Suppressor macrophage treated with lipopolysaccharide for 1 hour (primary cell): ENCODE data around the gene ENKUR.
A peak's percentile ranks its signal among the peaks of the same experiment; 100 is the strongest.
"Not testable (repeated sequence)": the region's sequence is repeated elsewhere in the genome, so short reads cannot be mapped to it uniquely, and the experiment has no call there.

Source experiments
- DNase-seq, 3 donors: peaks; one replicate each; pipeline ENCODE4 v3.0.0-alpha.2; 2020 to 2022

Gene ENKUR

DNA sequence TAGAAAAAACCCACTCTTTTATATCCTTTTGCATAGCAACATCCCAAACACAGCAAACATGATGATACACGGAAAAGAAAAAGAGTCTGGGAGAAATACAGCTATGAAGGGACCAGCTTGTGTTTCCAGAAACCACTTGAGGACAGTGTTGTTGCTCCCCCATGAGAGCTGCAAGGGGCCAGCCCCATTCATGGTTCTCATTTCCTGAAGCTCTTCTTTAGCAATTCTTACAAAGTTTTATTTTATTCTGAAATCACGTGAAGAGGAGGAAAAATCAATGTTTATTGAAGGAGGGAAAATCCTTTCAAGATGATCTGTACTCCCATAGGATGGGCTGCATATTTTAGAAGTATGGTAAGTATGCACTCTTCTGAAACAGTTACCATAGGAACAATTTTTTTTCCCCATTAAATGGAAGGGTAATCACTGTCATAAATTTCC, 46.1 kb downstream of the ENKUR start:
- DNase-seq, result no peak

DNA sequence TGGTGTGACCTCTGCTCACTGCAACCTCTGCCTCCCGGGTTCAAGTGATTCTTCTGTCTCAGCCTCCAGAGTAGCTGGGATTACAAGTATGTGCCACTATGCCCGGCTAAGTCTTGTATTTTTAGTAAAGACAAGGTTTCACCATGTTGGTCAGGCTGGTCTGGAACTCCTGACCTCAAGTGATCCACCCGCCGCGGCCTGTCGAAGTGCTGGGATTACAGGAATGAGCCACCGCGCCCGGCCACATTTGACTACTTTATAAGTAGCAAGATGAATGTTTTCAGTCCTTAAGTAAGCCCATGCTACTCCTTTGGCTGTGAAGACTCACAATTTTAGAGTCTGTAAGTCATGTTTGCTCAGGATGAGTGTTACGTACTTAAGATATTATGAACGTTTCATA, 47.0 kb downstream of the ENKUR start:
- not testable (repeated sequence) for DNase-seq

DNA sequence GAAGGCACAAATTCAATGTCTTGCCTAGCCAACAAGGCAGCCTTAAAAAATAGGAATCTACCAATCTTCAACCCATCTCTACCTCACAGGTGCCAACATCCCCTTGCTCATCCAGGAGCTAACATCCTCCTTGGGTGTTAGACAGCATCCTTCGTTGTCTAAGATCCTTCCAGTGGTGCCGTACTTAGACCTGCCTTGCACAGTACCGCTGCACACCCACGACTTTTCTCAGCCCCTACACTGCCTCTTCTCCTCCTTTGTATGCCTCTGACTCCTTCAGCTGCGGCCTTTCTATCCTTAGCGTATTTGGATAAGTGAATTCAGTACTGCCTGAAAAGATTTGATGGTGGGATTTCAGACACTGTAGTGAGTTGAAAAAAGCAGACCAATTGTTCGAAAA, 47.6 kb downstream of the ENKUR start:
- no peak for DNase-seq

DNA sequence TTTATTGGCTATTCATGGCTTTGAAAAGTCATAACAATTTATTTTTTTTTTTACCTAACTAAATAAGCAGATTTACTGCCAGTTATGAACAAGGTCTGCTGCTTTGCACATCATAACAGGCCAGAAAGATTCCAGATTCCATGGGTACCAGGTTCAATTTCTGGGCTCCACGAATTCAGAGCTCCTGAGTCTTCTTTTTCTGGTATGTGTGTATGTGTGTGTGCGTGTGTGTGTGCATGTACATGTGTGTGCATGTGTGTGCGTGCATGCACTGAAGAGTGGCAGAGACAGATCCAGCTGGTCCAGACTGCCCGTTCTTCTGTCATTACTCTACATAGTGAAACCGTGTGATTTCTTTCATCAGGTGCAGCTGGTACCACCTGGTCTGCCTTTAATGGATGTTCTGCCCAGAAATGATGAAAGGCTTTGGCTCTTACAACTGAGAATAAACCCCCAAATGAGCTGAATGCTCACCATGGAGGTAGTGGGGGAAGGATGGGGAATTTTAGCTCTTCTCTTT, 48.9 kb downstream of the ENKUR start:
- DNase-seq, result no peak

DNA sequence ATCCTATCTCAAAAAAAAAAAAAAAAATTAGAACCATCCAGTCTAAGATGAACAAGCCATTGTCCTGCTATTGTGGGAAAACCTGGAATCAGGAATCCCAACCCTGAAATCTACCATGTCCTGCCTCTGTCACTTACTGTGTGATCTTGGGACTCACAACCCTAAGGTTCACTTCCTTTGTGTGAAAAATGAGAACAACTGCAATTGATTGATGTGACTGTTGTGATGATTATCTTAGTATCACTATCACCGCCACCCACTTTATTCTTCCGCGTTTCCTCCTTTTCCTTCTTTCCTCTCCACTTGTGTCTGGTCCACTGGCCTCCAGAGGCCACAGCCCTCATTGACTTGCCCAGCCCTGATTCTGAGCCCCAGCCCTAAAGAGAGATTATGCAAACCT, 50.9 kb downstream of the ENKUR start:
- DNase-seq, result no peak

DNA sequence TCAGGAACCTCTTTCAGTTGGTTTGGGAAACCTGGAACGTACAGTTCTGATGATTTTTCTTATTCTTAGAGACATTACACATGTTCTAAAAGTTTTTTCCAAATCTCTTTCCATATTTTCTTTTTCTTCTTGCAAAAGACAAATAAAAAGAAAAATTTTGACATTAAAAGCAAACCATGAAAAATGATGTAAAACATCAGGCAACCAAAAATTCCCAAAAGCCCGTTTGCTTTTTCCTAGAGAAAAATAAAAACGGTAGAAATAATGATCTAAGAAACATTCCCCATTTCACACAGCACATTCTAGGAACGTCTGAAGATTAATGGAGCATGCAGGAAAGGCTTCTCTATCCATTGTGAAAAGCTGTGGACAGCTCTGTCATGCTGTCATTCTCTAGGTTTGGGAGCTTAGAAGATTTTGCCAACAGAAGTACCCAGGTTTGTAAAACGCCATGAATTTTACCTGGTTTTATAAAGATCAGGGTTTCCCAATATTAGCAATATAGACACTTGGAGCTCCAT, 52.4 kb downstream of the ENKUR start:
- no peak for DNase-seq

DNA sequence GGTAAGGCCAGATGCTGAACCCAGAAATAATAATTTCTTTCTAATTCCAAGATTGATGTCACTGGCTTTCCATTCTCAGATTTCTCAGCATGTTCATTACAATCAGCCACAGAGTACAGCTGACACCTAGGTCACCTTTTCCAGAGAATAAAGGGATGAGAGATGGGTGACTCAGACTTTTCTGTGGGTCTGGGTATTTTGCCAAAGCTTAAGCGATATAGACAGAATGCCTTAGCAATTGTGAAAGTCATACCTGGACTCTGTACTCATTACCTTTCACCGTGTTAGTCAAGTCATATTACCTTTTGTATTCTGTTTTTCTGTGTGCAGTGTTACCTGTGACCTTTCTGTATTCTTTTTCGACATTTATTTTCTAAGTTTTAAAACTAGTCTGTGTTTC, 53.0 kb downstream of the ENKUR start:
- no peak for DNase-seq

DNA sequence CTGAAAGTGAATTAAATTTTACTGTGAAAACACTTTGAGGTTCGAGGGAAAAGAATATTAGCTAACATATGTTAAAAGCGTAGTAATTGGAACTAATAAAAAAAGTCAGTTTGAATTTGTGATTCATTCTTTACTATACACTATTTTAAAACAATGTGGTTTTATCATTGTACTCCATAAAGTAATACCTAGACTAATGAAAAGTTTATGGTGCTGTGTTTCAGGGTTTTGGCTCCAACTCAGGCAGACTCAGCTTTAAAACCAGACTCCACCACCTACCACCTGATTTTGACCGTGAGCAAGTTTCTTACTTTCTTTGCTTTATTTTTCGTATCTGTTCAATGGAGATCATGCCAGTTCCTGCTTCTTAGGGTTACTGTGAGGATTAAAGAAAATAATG, 54.4 kb downstream of the ENKUR start:
- DNase-seq, result no peak

DNA sequence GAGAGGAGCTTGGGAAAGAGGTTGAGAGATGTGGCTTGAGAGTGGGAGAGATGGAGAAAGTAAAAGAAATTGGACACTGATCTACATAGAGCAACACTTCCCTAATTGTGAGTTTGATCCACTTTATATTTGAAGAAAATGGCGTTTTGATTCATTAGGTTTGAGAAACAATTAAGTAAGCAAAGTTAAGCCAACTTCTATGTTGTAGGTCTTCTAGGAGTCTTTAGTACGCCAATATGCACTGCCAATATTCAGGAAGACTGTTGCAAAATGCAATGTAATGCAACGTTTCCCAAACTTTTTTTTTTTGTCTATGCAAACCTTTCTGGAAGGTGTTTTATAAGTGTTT, 56.6 kb downstream of the ENKUR start:
- DNase-seq, result no peak

DNA sequence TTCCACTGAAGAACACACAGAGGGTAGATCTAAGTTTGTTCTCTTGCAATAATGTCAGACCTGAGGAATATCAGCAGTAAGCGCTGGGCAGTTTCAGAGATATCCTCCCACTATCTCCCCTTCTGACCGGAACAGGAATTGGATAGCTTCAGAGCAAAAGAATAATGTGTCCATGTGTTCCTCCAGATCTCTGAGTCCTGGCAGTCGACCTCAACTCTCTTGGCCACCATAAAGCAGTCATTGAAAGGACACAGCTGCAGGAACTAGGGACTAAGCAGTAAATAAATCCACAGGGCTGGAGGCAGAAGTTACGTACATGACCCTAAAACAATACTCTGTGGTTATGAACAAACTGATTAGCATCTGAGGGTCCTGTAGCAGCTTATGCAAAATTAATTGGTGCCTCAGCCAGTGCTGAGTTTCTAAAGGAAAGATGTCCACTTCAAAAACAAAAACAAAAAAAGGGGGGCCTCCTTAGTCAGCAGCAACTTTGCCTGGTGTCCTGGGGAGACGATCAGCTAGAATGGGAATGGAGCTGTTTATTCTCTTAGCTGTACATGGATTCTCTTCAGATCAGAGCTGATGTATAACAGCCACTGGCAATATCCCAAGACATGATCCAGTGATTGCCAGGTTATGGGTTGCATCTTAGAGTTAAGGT, 57.1 kb downstream of the ENKUR start:
- DNase-seq, result no peak

DNA sequence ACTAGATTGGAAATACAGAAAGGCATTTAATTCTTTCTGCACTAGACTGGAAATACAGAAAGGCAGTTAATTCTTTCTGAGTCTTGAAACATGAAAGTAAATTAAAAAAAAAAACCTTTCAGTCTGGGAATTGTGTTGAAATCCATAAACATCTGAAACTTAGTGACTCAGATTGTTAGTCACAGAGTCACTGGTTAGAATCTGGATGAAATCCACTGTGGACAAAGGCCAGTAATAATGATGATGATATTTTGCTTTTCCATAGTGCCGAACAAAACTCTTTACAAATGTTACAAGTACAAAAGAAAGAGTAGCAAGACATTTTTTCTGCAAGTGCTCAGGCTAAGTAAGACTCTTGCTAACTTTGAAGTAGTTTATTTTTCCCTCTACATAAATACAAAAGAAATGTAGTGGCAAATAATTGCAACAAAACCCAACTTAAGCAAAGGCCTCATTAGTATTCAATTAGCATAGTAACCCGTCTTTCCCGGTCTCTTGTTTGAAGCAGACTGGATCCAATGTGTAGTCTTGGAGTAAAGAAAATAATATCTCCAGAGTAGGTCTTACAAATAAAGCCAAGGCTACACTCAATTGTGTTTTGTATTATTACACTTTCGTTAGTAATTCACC, 57.8 kb downstream of the ENKUR start:
- peak; percentile 27 to 72 (median 66) for DNase-seq

DNA sequence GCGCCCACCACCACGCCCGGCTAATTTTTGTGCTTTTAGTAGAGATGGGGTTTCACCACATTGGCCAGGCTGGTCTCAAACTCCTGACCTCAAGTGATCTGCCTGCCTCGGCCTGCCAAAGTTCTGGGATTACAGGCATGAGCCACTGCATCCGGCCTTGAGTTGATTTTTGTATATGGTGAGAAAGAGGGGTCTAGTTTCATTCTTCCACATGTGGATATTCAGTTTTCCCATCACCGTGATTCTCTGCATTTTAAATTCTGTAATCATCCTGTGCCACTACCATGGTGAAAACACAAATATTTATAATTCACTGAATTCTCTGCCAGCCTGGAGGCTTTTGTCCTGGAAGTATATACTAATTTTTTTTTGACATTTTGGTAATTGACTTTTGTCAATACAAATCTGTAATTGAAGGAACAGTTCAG, 58.3 kb downstream of the ENKUR start:
- not testable (repeated sequence) for DNase-seq

DNA sequence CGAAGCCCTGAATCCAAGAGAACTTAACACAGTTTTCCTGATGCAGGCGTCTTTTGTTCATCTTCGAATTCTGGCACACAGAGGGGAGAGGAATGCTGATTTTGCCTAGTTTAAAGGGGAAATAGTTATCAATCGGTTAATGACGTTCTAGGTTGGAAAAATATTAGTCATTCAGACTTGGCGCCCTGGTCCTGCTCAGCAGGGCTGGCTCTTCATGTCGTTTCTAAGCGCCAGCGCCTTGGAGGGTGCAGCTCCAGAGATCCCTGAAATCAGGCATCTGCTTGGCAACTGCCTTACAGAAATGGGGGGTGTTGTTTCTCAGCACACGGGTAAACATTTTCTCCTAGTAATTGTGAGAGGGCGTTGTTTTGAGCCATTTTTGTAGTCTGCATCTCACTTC, 62.3 kb downstream of the ENKUR start:
- no peak for DNase-seq

DNA sequence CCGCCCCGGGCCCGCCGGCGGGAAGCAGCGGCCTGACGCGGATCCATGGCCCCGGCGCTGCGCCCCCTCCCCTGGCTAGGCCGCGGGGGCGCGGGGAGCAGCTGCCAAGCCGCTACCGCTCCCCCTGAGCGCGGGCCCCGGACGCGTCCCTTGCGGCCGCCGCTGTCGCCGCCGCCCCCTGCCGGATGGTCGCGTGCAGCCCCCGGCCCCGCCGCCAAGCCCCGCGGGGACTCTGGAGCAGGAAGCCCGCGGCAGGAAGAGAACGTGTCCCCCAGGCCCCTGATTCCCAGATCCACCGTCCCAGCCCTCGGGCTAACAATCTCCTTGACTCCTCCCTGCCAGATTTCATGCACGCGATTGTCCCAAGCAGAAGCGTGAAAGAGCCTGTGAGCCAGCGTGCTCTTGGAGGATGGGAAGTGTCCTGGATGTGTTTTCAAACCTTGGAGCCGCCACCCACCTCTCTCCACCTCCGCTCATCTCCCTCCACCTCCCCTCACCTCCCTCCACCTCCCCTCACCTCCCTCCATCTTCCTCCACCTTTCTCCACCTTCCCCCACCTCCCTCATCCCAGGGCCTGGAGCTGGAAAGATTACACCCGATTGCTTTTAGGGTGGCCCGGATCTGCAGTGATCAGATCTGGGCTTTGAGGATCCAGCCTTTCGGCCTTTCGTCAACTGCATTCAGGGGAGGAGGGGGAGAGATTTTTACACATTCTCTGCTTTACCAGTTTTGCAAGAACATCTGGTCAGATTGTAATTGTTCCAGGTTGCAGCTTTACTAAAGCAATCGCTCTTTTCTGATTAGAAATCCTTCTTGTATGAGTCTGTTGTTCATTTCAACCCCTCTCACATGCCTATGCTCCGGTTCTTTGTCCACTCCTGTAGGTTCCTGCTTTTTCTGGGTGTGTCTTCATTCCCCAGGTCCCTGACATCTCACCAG, 63.0 kb downstream of the ENKUR start:
- DNase-seq, result peak in 2 of 3 donors; percentile 30 to 56

DNA sequence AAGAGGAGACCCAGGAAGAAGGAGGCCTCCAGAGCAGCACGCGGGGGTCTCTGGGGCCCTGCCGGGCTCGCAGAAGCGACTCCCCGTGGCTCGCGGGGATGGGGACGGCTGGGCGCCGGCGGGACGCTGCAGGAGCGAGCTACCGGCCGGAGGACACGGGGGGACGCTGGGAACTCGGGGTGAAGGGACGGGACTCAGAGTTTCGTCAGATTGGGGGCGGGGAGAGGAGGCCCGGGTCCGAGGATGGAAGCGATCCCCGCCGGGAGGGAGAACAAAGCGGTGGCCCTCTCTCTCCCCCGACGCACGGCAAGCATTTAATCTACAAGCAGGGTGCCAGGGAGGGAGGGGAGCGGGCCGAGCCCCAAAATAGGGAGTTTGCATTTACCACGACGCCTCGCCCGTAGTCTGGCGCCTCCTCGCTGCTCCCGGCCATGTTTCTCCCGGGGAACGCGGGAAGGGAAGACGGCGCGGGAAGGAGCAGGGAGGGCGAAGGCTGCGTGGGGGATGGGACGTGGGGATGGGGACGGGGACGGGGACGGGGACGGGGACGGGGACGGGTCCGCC, 63.7 kb downstream of the ENKUR start, which contains the start of gene PRTFDC1:
Gene PRTFDC1, minus strand, starts transcription at position 464 of the 564 bp plus-strand sequence. Its CDS starts 31 bp downstream, at position 433.
- DNase-seq, result peak in 2 of 3 donors; percentile 16 to 38

DNA sequence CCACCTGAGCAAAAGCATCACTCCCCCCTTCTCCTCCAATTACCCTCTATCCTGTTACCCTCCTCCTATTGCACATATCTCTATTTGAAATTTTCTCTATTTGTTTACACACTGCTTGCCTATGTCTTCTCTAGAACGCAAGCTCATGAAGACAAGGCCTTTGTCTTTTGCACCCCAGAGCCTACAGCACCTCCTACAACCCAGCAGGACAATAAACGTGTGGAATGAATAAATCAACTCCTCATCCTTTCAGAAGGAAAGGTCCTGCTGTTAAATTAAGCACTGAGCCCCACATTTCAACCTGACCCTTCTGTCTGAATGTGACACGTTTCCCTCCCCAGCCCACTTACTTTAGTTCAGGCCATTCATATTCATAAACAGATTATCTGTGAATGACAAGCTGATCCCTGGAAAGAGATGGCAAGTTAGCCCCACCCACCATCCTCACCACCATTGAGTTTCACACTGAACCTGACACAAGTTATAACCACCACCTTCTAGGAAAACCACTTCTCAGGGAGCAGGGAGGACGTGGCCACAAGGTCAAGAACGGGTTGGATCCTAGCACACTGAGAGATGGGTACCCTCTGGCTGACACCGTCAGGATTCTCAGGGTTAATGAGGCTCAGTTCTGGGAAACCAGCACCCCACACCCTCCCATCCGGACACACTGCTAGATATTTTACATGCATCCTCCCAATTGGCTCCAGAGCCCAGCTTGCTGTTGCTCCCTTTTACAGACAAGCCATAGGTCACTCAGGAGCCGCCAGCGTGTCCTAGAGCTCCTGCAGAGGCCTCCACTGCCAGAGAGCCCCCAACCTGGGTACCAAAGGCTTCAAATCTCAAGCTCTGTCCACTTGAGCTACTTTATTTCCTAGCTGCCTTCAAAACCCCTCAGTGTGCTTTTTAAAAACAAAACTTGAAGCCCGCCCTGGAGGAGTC, 64.5 kb downstream of the ENKUR start:
- no peak for DNase-seq

DNA sequence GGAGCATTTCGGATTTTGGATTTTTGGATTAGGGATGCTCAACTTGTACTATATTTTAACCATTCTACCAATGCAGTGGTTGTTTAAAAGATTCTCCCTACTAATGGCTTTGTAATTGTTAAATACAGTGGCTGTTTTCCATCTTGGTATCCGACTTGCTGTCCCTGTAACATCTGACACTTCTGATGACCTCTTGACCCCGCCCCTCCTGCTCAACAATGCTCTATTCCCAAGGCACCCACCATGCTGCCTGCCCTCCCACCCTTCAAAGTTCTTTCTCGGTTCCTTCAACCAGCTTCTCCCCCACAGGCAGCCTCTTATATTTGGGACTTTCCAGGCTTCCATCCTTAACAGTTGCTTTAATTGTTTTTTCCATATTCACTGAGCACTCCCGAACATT, 65.5 kb downstream of the ENKUR start:
- no peak for DNase-seq

DNA sequence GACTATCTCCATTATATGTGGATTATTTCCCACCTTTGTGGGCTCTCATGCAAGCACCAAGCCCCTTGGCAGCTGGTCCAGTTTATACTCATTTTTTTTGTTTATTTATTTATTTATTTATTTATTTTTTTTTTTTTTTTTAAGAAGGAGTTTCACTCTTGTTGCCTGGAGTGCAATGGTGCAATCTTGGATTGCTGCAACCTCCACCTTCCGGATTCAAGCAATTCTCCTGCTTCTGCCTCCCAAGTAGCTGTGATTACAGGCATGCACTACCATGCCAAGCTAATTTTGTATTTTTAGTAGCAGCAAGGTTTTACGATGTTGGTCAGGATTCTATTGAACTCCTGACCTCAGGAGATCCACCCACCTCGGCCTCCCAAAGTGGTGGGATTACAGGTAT, 66.3 kb downstream of the ENKUR start:
- no peak for DNase-seq

DNA sequence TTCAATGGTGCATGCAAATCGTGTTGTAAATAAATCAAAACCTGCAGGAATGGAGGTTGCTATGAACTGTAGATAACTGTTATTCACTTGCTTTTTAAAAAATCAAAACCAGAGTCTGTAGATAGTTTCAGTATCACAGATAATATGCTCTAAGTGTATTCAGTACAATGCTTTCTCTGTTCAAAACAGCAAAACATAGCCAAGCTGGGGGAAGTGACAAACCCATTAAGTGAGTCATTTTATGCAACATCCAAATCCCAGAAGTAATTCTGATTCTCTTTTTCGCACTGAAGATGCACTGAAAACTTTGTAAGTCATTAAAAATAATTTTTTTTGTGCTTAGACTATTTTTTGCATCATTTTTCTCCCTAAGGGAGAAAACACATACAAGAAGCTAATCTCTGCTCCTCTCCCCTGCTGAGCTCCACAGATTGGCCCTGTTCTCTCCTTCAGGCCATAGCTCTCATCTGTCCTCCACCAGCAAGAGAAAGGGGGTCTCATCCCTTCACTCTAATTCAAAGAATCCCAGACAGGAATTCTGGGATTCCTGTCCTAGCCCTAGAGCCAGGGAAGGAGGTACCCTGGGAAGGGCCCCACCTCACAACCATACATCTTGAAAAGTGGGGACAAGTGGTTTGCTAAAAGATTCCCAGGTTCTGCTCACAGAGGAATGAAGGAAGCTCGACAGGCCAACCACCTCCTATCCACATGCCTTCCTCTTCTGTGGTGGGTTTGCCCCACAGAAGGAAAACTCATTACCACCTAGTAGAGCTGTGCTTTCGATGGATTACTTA, 68.5 kb downstream of the ENKUR start:
- DNase-seq, result peak; percentile 19 to 43 (median 38)

DNA sequence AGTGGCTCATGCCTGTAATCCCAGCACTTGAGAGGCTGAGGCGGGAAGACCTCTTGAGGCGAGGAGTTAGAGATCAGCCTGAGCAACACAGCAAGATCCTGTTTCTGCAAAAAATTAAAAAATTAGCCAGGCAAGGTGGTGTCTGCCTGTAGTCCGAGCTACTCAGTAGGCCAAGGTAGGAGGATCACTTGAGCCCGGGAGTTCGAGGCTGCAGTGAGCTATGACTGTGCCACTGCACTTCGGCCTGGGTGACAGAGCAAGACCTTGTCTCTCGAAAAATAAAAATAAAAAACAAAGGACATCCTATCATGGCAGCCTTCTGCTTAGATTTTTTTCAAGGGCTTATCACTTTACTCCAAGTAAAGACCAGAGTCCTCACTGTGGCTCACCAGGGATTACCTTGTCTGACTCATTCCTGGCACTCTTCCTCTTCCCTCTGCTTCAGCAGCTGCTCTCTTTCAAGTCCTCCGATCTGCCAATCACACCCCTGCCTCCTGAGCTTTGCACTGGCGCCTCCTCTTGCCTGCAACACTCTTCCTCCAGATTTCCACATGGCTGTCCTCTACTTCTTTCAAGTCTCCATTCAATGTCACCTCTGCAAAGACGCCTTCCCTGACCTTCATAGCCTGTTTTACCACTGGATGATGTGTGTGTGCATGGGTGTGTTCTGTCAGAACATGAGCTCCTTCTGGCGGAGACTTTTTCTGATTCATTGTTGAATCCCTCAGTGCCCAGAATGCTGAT, 71.3 kb downstream of the ENKUR start:
- no peak for DNase-seq
